Hippocampal formation (tissue), 2 donors: ENCODE data around the gene SH3RF1.

ENCODE experiments used
- DNase-seq, 2 donors: peaks; one replicate each; lab custom pipeline; 2025; lab: John Stamatoyannopoulos, UW

Gene SH3RF1

GRCh38 chr4:169275180-169275579 is 4.4 kb upstream of the SH3RF1 start:
- DNase-seq = no peak

GRCh38 chr4:169274033-169274432 is 3.3 kb upstream of the SH3RF1 start:
- no peak for DNase-seq

GRCh38 chr4:169272265-169272886 is 1.6 kb upstream of the SH3RF1 start:
- no peak for DNase-seq

GRCh38 chr4:169271692-169272007 is 894 bp upstream of the SH3RF1 start:
- no peak for DNase-seq

GRCh38 chr4:169269916-169270809 is 593 bp downstream of the SH3RF1 start:
- DNase-seq = peak; percentile 41 to 56

- DNase-seq = peak in 1 of 2 donors; percentile 10
These were observed 1.6 kb downstream of the SH3RF1 start for GRCh38 chr4:169268951-169269760.

GRCh38 chr4:169267070-169267469 is 3.7 kb downstream of the SH3RF1 start:
- no peak for DNase-seq

- no peak for DNase-seq
These were observed 4.1 kb downstream of the SH3RF1 start for GRCh38 chr4:169266661-169267060.

GRCh38 chr4:169266081-169266480 is 4.7 kb downstream of the SH3RF1 start:
- no peak for DNase-seq

GRCh38 chr4:169263791-169264392 is 6.9 kb downstream of the SH3RF1 start:
- no peak for DNase-seq

GRCh38 chr4:169260217-169260866 is 10.4 kb downstream of the SH3RF1 start:
- no peak for DNase-seq

DNA sequence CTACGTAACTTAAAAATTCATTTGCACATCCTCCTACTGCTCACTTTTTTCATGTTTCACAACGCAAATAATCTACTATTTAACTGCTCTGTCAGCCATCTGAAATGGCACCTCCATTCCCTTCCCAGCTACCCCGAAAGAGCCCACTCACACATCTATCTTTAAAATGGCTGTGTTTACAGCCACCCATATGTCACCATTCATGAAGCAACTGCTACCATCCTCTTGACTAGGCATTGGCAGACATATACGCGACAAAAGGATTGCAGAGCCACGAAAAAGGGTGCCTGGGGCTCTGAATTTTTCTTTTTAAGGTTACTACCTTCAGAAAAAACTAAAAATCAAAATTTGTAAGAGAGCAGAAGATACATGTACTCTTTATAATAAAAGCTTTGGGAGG is 11.5 kb downstream of the SH3RF1 start:
- no peak for DNase-seq

GRCh38 chr4:169258141-169258540 is 12.6 kb downstream of the SH3RF1 start:
- no peak for DNase-seq

- no peak for DNase-seq
These were observed 13.6 kb downstream of the SH3RF1 start for GRCh38 chr4:169256856-169257761.

GRCh38 chr4:169256101-169256612 is 14.6 kb downstream of the SH3RF1 start:
- no peak for DNase-seq

- no peak for DNase-seq
These were observed 16.2 kb downstream of the SH3RF1 start for GRCh38 chr4:169254546-169254983.

GRCh38 chr4:169253904-169254303 is 16.9 kb downstream of the SH3RF1 start:
- DNase-seq = no peak

GRCh38 chr4:169253113-169253671 is 17.6 kb downstream of the SH3RF1 start:
- DNase-seq = no peak

- no peak for DNase-seq
These were observed 18.2 kb downstream of the SH3RF1 start for GRCh38 chr4:169252339-169253112.
